Tibial nerve (tissue), 3 donors: ENCODE results near the gene RNF121.

Experiments used
- CTCF ChIP-seq, 5 experiments: fragments of 200-600 bp in 3 of 5; fragments of 450-650 bp in 2 of 5; sonication (generic) in 3 of 5; IDR thresholded peaks; one replicate each; pipeline ENCODE4 v1.5.1; 2016 to 2019; ENCODE audit warnings: antibody characterized with exemption in 5 of 5, mild to moderate bottlenecking in 3 of 5, moderate library complexity in 2 of 5
- POLR2A ChIP-seq, 2 donors: fragments of 450-650 bp; IDR thresholded peaks; one replicate each; pipeline ENCODE4 v1.6.1; 2017; ENCODE audit warnings: antibody characterized with exemption in 2 of 2, mild to moderate bottlenecking in 2 of 2, moderate library complexity in 2 of 2

- TF ChIP-seq CTCF (IDR thresholded peaks at IDR 0.05) (no peak), POLR2A (IDR thresholded peaks at IDR 0.05) (no peak)
Measured at GRCh38 chr11:71908218-71908617, 20.6 kb upstream of the RNF121 start.
